Trophoblast cell (in vitro differentiated cells and primary cell): ENCODE measurements around the gene SLC23A1. TPM values are rescaled to one million over a fixed set of nuclear protein-coding genes. Genes with fewer than 3 reads are reported as not detected.

Experiments
- DNase-seq, 2 donors: peaks; one replicate each; pipeline ENCODE4 v3.0.0-alpha.2; 2016
- H2AFZ ChIP-seq: 2 replicates; pipeline ENCODE4 v1.6.1; 2013; ENCODE audit warnings: low read length, moderate library complexity, mild to moderate bottlenecking; ENCODE audit not compliant: insufficient read depth, poor library complexity
- H2AK5ac ChIP-seq: 2 replicates; pipeline ENCODE4 v1.6.1; 2013; ENCODE audit warnings: mild to moderate bottlenecking, low read length
- H2BK120ac ChIP-seq: 2 replicates; pipeline ENCODE4 v1.6.1; 2013; ENCODE audit warnings: low read length, mild to moderate bottlenecking, moderate library complexity; ENCODE audit not compliant: insufficient read depth, poor library complexity
- H2BK12ac ChIP-seq: 2 replicates; pipeline ENCODE4 v1.6.1; 2013; ENCODE audit warnings: mild to moderate bottlenecking, low read length, moderate library complexity
- H2BK5ac ChIP-seq: 2 replicates; pipeline ENCODE4 v1.6.1; 2013; ENCODE audit warnings: low read length, low read depth, moderate library complexity, mild to moderate bottlenecking; ENCODE audit not compliant: poor library complexity
- H3K14ac ChIP-seq: 2 replicates; pipeline ENCODE4 v1.6.1; 2013; ENCODE audit warnings: mild to moderate bottlenecking, low read length
- H3K18ac ChIP-seq: 2 replicates; pipeline ENCODE4 v1.6.1; 2013; ENCODE audit warnings: mild to moderate bottlenecking, low read length
- H3K23ac ChIP-seq: 2 replicates; pipeline ENCODE4 v1.6.1; 2013; ENCODE audit warnings: low read length
- H3K27ac ChIP-seq: 2 replicates; pipeline ENCODE4 v1.5.1; 2013; ENCODE audit warnings: low read depth, mild to moderate bottlenecking, inconsistent platforms, low read length, moderate library complexity
- H3K27me3 ChIP-seq: 2 replicates; pipeline ENCODE4 v1.6.1; 2013; ENCODE audit warnings: inconsistent platforms, mild to moderate bottlenecking, low read length, moderate library complexity; ENCODE audit not compliant: insufficient read depth
- H3K36me3 ChIP-seq, 2 experiments: 1 replicate in 1 of 2; 2 replicates in 1 of 2; pipeline ENCODE4 v1.6.1; 2013; ENCODE audit warnings: low read length in 2 of 2, mild to moderate bottlenecking in 2 of 2, moderate library complexity in 1 of 2; ENCODE audit not compliant: insufficient read depth in 2 of 2, control insufficient read depth in 1 of 2
- H3K4ac ChIP-seq: 2 replicates; pipeline ENCODE4 v1.6.1; 2013; ENCODE audit warnings: low read depth, mild to moderate bottlenecking, low read length, moderate library complexity
- H3K4me1 ChIP-seq, 2 experiments: 1 replicate in 1 of 2; 2 replicates in 1 of 2; pipeline ENCODE4 v1.6.1; 2013; ENCODE audit warnings: low read length in 2 of 2, mild to moderate bottlenecking in 2 of 2, moderate library complexity in 1 of 2; ENCODE audit not compliant: insufficient read depth in 2 of 2, control insufficient read depth in 1 of 2
- H3K4me2 ChIP-seq: 2 replicates; pipeline ENCODE4 v1.6.1; 2013; ENCODE audit warnings: inconsistent platforms, mild to moderate bottlenecking, low read length, moderate library complexity
- H3K4me3 ChIP-seq: 2 replicates; pipeline ENCODE4 v1.5.1; 2013; ENCODE audit warnings: mild to moderate bottlenecking, low read depth, low read length, inconsistent platforms
- H3K79me1 ChIP-seq: one replicate; pipeline ENCODE4 v1.6.1; 2013; ENCODE audit warnings: low read length
- H3K79me2 ChIP-seq: 2 replicates; pipeline ENCODE4 v1.6.1; 2013; ENCODE audit warnings: low read length, mild to moderate bottlenecking; ENCODE audit not compliant: control insufficient read depth, insufficient read depth, poor library complexity
- H3K9ac ChIP-seq: 2 replicates; pipeline ENCODE4 v1.6.1; 2013; ENCODE audit warnings: mild to moderate bottlenecking, low read length
- H3K9me3 ChIP-seq: 2 replicates; pipeline ENCODE4 v1.6.1; 2013; ENCODE audit warnings: low read depth, mild to moderate bottlenecking, control low read depth, inconsistent platforms, low read length; ENCODE audit not compliant: insufficient read depth
- H4K12ac ChIP-seq: 2 replicates; pipeline ENCODE4 v1.6.1; 2013; ENCODE audit warnings: low read depth, mild to moderate bottlenecking, low read length, moderate library complexity
- H4K8ac ChIP-seq: 2 replicates; pipeline ENCODE4 v1.6.1; 2013; ENCODE audit warnings: low read depth, mild to moderate bottlenecking, low read length, moderate library complexity
- H4K91ac ChIP-seq: one replicate; pipeline ENCODE4 v1.6.1; 2013; ENCODE audit warnings: low read depth, mild to moderate bottlenecking, low read length, moderate library complexity
- WGBS: extraction: QIAGEN DNeasy Blood & Tissue Kit; methylation state at CpG from one replicate; pipeline ENCODE4 v1.1.7; 2013; ENCODE audit warnings: missing lambda C conversion rate; ENCODE audit not compliant: insufficient read length, insufficient coverage; ENCODE audit errors: extremely low coverage; 5-methylcytosine and 5-hydroxymethylcytosine counted together
- polyA plus RNA-seq: library from polyadenylated mRNA; stranded (reverse); fragments of 200-250 nt; gene quantifications from 2 replicates; pipeline ENCODE4 v1.2.3, GENCODE V29; 2013

SLC23A1 gene
- polyA plus RNA-seq: 0.18 and 0.31 TPM in 2 replicates

- Histone ChIP-seq H3K27ac (no peak within 1 kb of the TSS), H3K27me3 (no peaks in the 10 kb centered on the region), H3K18ac (no peak within 1 kb of the TSS), H3K79me1 (peaks cover 5% of the 10 kb centered on the region), H3K4me2 (no peak within 1 kb of the TSS), H2AFZ (no peak within 1 kb of the TSS), H3K36me3 (no peaks in the 10 kb centered on the region), H4K8ac (no peak within 1 kb of the TSS), H3K4me1 (peaks cover 5 to 17% of the 10 kb centered on the region in 2 experiments), H4K12ac (no peak within 1 kb of the TSS), H4K91ac (peak within 1 kb of the TSS; percentile 33), H3K4ac (no peak within 1 kb of the TSS), H3K79me2 (no peaks in the 10 kb centered on the region), H2BK12ac (no peak within 1 kb of the TSS), H3K23ac (no peak within 1 kb of the TSS), H3K4me3 (no peak within 1 kb of the TSS), H3K9ac (no peak within 1 kb of the TSS), H2BK120ac (no peak within 1 kb of the TSS), H3K9me3 (no peaks in the 10 kb centered on the region), H2BK5ac (no peak within 1 kb of the TSS), H2AK5ac (no peak within 1 kb of the TSS), H3K14ac (no peak within 1 kb of the TSS)
- peak in 1 of 2 donors; percentile 29 for DNase-seq
- no CpG with 5 or more reads among the region's 10 CpGs for WGBS
Measured at GRCh38 chr5:139383275-139383992, at the start of gene SLC23A1. Gene SLC23A1, minus strand, starts transcription at chr5:139383297. Its CDS starts 44 bp downstream, at chr5:139383253.

- Histone ChIP-seq H3K27me3 (no peaks in the 10 kb centered on the region), H3K4ac (no peak overlapping the region), H3K4me1 (no peaks in the 10 kb centered on the region), H2AFZ (no peak overlapping the region), H3K14ac (no peak overlapping the region), H3K79me1 (no peaks in the 10 kb centered on the region), H3K27ac (no peak overlapping the region), H3K36me3 (peaks cover 4 to 5% of the 10 kb centered on the region in 2 experiments), H3K9me3 (no peaks in the 10 kb centered on the region), H4K91ac (no peak overlapping the region), H2BK12ac (no peak overlapping the region), H3K9ac (no peak overlapping the region), H3K79me2 (no peaks in the 10 kb centered on the region), H4K12ac (no peak overlapping the region), H2BK5ac (no peak overlapping the region), H3K4me2 (no peak overlapping the region), H3K18ac (no peak overlapping the region), H3K23ac (no peak overlapping the region), H2BK120ac (no peak overlapping the region), H3K4me3 (no peak overlapping the region), H2AK5ac (no peak overlapping the region), H4K8ac (no peak overlapping the region)
- no CpG with 5 or more reads among the region's 1 CpG for WGBS
- peak in 1 of 2 donors; percentile 40 for DNase-seq
Measured at GRCh38 chr5:139431706-139432105, 48.6 kb upstream of the SLC23A1 start.

GRCh38 chr5:139430015-139430414 lies 46.9 kb upstream of the SLC23A1 start:
- H3K4me1 ChIP-seq: peaks cover 3 to 5% of the 10 kb centered on the region in 2 experiments
- H3K23ac ChIP-seq: no peak overlapping the region
- H3K27ac ChIP-seq: no peak overlapping the region
- no peak overlapping the region for H3K4me2 ChIP-seq
- H3K9ac ChIP-seq: no peak overlapping the region
- H4K12ac ChIP-seq: no peak overlapping the region
- no peak for DNase-seq
- H3K27me3 ChIP-seq: no peaks in the 10 kb centered on the region
- H3K36me3 ChIP-seq: peaks cover 4 to 5% of the 10 kb centered on the region in 2 experiments
- H2AFZ ChIP-seq: no peak overlapping the region
- H3K14ac ChIP-seq: no peak overlapping the region
- no peak overlapping the region for H2BK12ac ChIP-seq
- H3K18ac ChIP-seq: no peak overlapping the region
- no peaks in the 10 kb centered on the region for H3K9me3 ChIP-seq
- H3K4ac ChIP-seq: no peak overlapping the region
- no peak overlapping the region for H4K8ac ChIP-seq
- H3K4me3 ChIP-seq: no peak overlapping the region
- H2BK120ac ChIP-seq: no peak overlapping the region
- H4K91ac ChIP-seq: no peak overlapping the region
- no peaks in the 10 kb centered on the region for H3K79me1 ChIP-seq
- no peak overlapping the region for H2BK5ac ChIP-seq
- WGBS: no CpG with 5 or more reads among the region's 2 CpGs
- no peaks in the 10 kb centered on the region for H3K79me2 ChIP-seq
- no peak overlapping the region for H2AK5ac ChIP-seq

- H2BK120ac ChIP-seq: no peak overlapping the region
- no peak overlapping the region for H2AFZ ChIP-seq
- H3K27me3 ChIP-seq: no peaks in the 10 kb centered on the region
- H2BK12ac ChIP-seq: no peak overlapping the region
- no peak overlapping the region for H4K12ac ChIP-seq
- no peak overlapping the region for H3K4me2 ChIP-seq
- H3K36me3 ChIP-seq: peaks cover 2 to 6% of the 10 kb centered on the region in 2 experiments
- peak; percentile 33 to 53 for DNase-seq
- no peak overlapping the region for H3K23ac ChIP-seq
- no peaks in the 10 kb centered on the region for H3K9me3 ChIP-seq
- H3K14ac ChIP-seq: no peak overlapping the region
- WGBS: no CpG with 5 or more reads among the region's 8 CpGs
- H3K4ac ChIP-seq: no peak overlapping the region
- H3K4me1 ChIP-seq: peaks cover 3 to 5% of the 10 kb centered on the region in 2 experiments
- no peaks in the 10 kb centered on the region for H3K79me2 ChIP-seq
- H3K4me3 ChIP-seq: no peak overlapping the region
- H3K9ac ChIP-seq: no peak overlapping the region
- no peak overlapping the region for H3K18ac ChIP-seq
- no peak overlapping the region for H2AK5ac ChIP-seq
- H2BK5ac ChIP-seq: no peak overlapping the region
- H4K8ac ChIP-seq: no peak overlapping the region
- no peak overlapping the region for H4K91ac ChIP-seq
- no peak overlapping the region for H3K27ac ChIP-seq
- H3K79me1 ChIP-seq: no peaks in the 10 kb centered on the region
Measured at GRCh38 chr5:139426203-139426885, 43.2 kb upstream of the SLC23A1 start.
